Stimulated activated memory B cell treated with anti-CD40 and anti-IgM and Interleukin-4, amounts not matched to agents 10 μg/mL and 1 μg/mL and 100 μg/mL, for 72 hours (primary cell): ENCODE measurements around the gene PHF23.

Experiments used
- ATAC-seq: fragments of 150-1000 bp; cut with Tn5 transposase; 2 replicates; pipeline ENCODE4 v1.10.0; 2021
- H3K27ac Mint-ChIP-seq: one replicate; pipeline ENCODE4 v1.8.0; 2022; ENCODE audit warnings: mild to moderate bottlenecking, mixed read lengths
- H3K27me3 Mint-ChIP-seq: one replicate; pipeline ENCODE4 v1.8.0; 2022; ENCODE audit warnings: mixed read lengths
- H3K36me3 Mint-ChIP-seq: one replicate; pipeline ENCODE4 v1.8.0; 2022; ENCODE audit warnings: mixed read lengths
- H3K4me1 Mint-ChIP-seq: one replicate; pipeline ENCODE4 v1.8.0; 2022; ENCODE audit warnings: mixed read lengths
- H3K4me3 Mint-ChIP-seq: one replicate; pipeline ENCODE4 v1.8.0; 2022; ENCODE audit warnings: mild to moderate bottlenecking, moderate library complexity, mixed read lengths
- H3K9me3 Mint-ChIP-seq: one replicate; pipeline ENCODE4 v1.8.0; 2022; ENCODE audit warnings: mixed read lengths

The PHF23 gene

GRCh38 chr17:7235693-7236665 is 3.3 kb downstream of the PHF23 start:
- Mint-ChIP-seq H3K9me3 (no peaks in the 10 kb centered on the region), H3K27me3 (no peaks in the 10 kb centered on the region), H3K27ac (peak overlapping the region; percentile 43), H3K36me3 (peaks cover 36% of the 10 kb centered on the region), H3K4me3 (peak overlapping the region; percentile 96), H3K4me1 (peaks cover 69% of the 10 kb centered on the region)
- no peak for ATAC-seq

GRCh38 chr17:7234083-7234951 is 4.9 kb downstream of the PHF23 start, which contains the start of gene DVL2:
DVL2 (minus strand) TSS chr17:7234517; CDS start chr17:7234262, 255 bp downstream.
- Mint-ChIP-seq H3K4me3 (peak within 1 kb of the TSS; percentile 96), H3K27me3 (no peaks in the 10 kb centered on the region), H3K36me3 (peaks cover 34% of the 10 kb centered on the region), H3K27ac (peak within 1 kb of the TSS; percentile 92), H3K9me3 (no peaks in the 10 kb centered on the region), H3K4me1 (peaks cover 58% of the 10 kb centered on the region)
- peak; percentile 71 for ATAC-seq

GRCh38 chr17:7233701-7234082 is 5.6 kb downstream of the PHF23 start:
- H3K9me3 Mint-ChIP-seq, result no peaks in the 10 kb centered on the region
- peaks cover 58% of the 10 kb centered on the region for H3K4me1 Mint-ChIP-seq
- no peaks in the 10 kb centered on the region for H3K27me3 Mint-ChIP-seq
- peak overlapping the region; percentile 96 for H3K4me3 Mint-ChIP-seq
- H3K36me3 Mint-ChIP-seq, result peaks cover 39% of the 10 kb centered on the region
- H3K27ac Mint-ChIP-seq, result peak overlapping the region; percentile 92
- peak; percentile 1 for ATAC-seq

GRCh38 chr17:7232114-7232513 is 7.1 kb downstream of the PHF23 start:
- H3K36me3 Mint-ChIP-seq, result peaks cover 53% of the 10 kb centered on the region
- no peak for ATAC-seq
- peaks cover 60% of the 10 kb centered on the region for H3K4me1 Mint-ChIP-seq
- no peak overlapping the region for H3K27ac Mint-ChIP-seq
- no peaks in the 10 kb centered on the region for H3K27me3 Mint-ChIP-seq
- no peaks in the 10 kb centered on the region for H3K9me3 Mint-ChIP-seq
- peak overlapping the region; percentile 96 for H3K4me3 Mint-ChIP-seq

GRCh38 chr17:7229504-7229903 is 9.8 kb downstream of the PHF23 start:
- Mint-ChIP-seq H3K4me1 (peaks cover 35% of the 10 kb centered on the region), H3K9me3 (no peaks in the 10 kb centered on the region), H3K4me3 (no peak overlapping the region), H3K27me3 (no peaks in the 10 kb centered on the region), H3K36me3 (peaks cover 34% of the 10 kb centered on the region), H3K27ac (no peak overlapping the region)
- no peak for ATAC-seq

GRCh38 chr17:7228920-7229319 is 10.3 kb downstream of the PHF23 start:
- ATAC-seq, result no peak
- Mint-ChIP-seq H3K9me3 (no peaks in the 10 kb centered on the region), H3K27ac (no peak overlapping the region), H3K4me3 (no peak overlapping the region), H3K27me3 (no peaks in the 10 kb centered on the region), H3K4me1 (peaks cover 35% of the 10 kb centered on the region), H3K36me3 (peaks cover 37% of the 10 kb centered on the region)

- Mint-ChIP-seq H3K9me3 (no peaks in the 10 kb centered on the region), H3K27me3 (no peaks in the 10 kb centered on the region), H3K27ac (no peak overlapping the region), H3K4me3 (no peak overlapping the region), H3K4me1 (peaks cover 16% of the 10 kb centered on the region), H3K36me3 (peaks cover 40% of the 10 kb centered on the region)
- ATAC-seq, result no peak
These were observed 12.2 kb downstream of the PHF23 start for GRCh38 chr17:7226721-7227710.

GRCh38 chr17:7225711-7226331 is 13.4 kb downstream of the PHF23 start:
- H3K4me3 Mint-ChIP-seq, result no peak overlapping the region
- peaks cover 16% of the 10 kb centered on the region for H3K4me1 Mint-ChIP-seq
- no peaks in the 10 kb centered on the region for H3K9me3 Mint-ChIP-seq
- peaks cover 38% of the 10 kb centered on the region for H3K36me3 Mint-ChIP-seq
- no peaks in the 10 kb centered on the region for H3K27me3 Mint-ChIP-seq
- no peak overlapping the region for H3K27ac Mint-ChIP-seq
- ATAC-seq, result peak; percentile 9

GRCh38 chr17:7224661-7225111 is 14.6 kb downstream of the PHF23 start:
- Mint-ChIP-seq H3K9me3 (no peaks in the 10 kb centered on the region), H3K36me3 (peaks cover 37% of the 10 kb centered on the region)

GRCh38 chr17:7224110-7224509 is 15.1 kb downstream of the PHF23 start:
- H3K4me1 Mint-ChIP-seq, result peaks cover 27% of the 10 kb centered on the region
- no peak overlapping the region for H3K27ac Mint-ChIP-seq
- H3K27me3 Mint-ChIP-seq, result no peaks in the 10 kb centered on the region
- H3K4me3 Mint-ChIP-seq, result no peak overlapping the region
- ATAC-seq, result no peak
- no peaks in the 10 kb centered on the region for H3K9me3 Mint-ChIP-seq
- H3K36me3 Mint-ChIP-seq, result peaks cover 31% of the 10 kb centered on the region

More at GRCh38 chr17:7224661-7225111, 14.6 kb downstream of the PHF23 start:
- Mint-ChIP-seq H3K27me3 (no peaks in the 10 kb centered on the region), H3K4me1 (peaks cover 22% of the 10 kb centered on the region), H3K4me3 (no peak overlapping the region), H3K27ac (no peak overlapping the region)
- ATAC-seq, result no peak

- Mint-ChIP-seq H3K27me3 (no peaks in the 10 kb centered on the region), H3K27ac (no peak overlapping the region), H3K4me3 (no peak overlapping the region), H3K4me1 (peaks cover 35% of the 10 kb centered on the region), H3K36me3 (peaks cover 25% of the 10 kb centered on the region), H3K9me3 (no peaks in the 10 kb centered on the region)
- no peak for ATAC-seq
These were observed 15.9 kb downstream of the PHF23 start for GRCh38 chr17:7223375-7223774.

- ATAC-seq, result no peak
- H3K27ac Mint-ChIP-seq, result no peak overlapping the region
- H3K27me3 Mint-ChIP-seq, result no peaks in the 10 kb centered on the region
- no peak overlapping the region for H3K4me3 Mint-ChIP-seq
- H3K4me1 Mint-ChIP-seq, result peaks cover 36% of the 10 kb centered on the region
- H3K9me3 Mint-ChIP-seq, result no peaks in the 10 kb centered on the region
- H3K36me3 Mint-ChIP-seq, result peaks cover 20% of the 10 kb centered on the region
These were observed 16.3 kb downstream of the PHF23 start for GRCh38 chr17:7222972-7223292.

- H3K27me3 Mint-ChIP-seq, result no peaks in the 10 kb centered on the region
- ATAC-seq, result no peak
- no peaks in the 10 kb centered on the region for H3K9me3 Mint-ChIP-seq
- peaks cover 14% of the 10 kb centered on the region for H3K36me3 Mint-ChIP-seq
- no peak overlapping the region for H3K4me3 Mint-ChIP-seq
- H3K27ac Mint-ChIP-seq, result peak overlapping the region; percentile 85
- H3K4me1 Mint-ChIP-seq, result peaks cover 39% of the 10 kb centered on the region
These were observed 16.9 kb downstream of the PHF23 start for GRCh38 chr17:7222093-7222971.
